HepG2 (cell line): ENCODE measurements around the gene PRKACB. TPM values are rescaled to one million over a fixed set of nuclear protein-coding genes. Genes with fewer than 3 reads are reported as not detected.

ENCODE experiments used
- ATAC-seq: fragments of 200-7000 bp; cut with Tn5 transposase; 3 replicates; pipeline ENCODE4 v1.9.1; 2020; ENCODE audit warnings: mild to moderate bottlenecking, moderate library complexity
- BruUV-seq: library from RNA; stranded (reverse); fragments of 400-500 nt; replicated peaks from 2 replicates; lab custom pipeline; 2021; lab: Mats Ljungman, UMichigan
- CTCF ChIA-PET: fragments of 300-600 bp; formaldehyde crosslinking; extraction: SDS; loops from one replicate; lab custom pipeline; 2021; ENCODE audit warnings: low total read pairs, inconsistent platforms, low intra/inter-chr PET ratio; lab: Yijun Ruan, JAX
- POLR2A ChIA-PET: fragments of 350-600 bp; sonication (Branson Sonifier 250); formaldehyde crosslinking; loops from one replicate; lab custom pipeline; 2020; ENCODE audit warnings: antibody characterized with exemption, inconsistent platforms; lab: Yijun Ruan, JAX
- DNase-seq: peaks from one replicate; pipeline ENCODE4 v3.0.0-alpha.2; 2015; ENCODE audit warnings: low spot score
- FAIRE-seq: peaks from 3 replicates; lab custom pipeline; 2011; peaks lifted over from hg19 to GRCh38; lab: Jason Lieb, UNC
- H2AFZ ChIP-seq: one replicate; pipeline ENCODE4 v1.6.1; 2011; ENCODE audit warnings: low read length, inconsistent platforms
- H3K27ac ChIP-seq: fragments of 300-600 bp; 3 replicates; pipeline ENCODE4 v1.8.0; 2011; ENCODE audit warnings: mixed run types, mild to moderate bottlenecking, mixed read lengths, low read length, inconsistent platforms; ENCODE audit not compliant: insufficient read depth; ENCODE audit errors: extremely low read length
- H3K27me3 ChIP-seq, 2 experiments: fragments of 200-600 bp in 1 of 2; 2 replicates in 1 of 2; 3 replicates in 1 of 2; pipeline versions ENCODE4 v1.6.0 to v1.8.0; 2011; ENCODE audit warnings: low read length in 2 of 2, mild to moderate bottlenecking in 2 of 2, moderate library complexity in 2 of 2, inconsistent platforms in 1 of 2; ENCODE audit not compliant: insufficient read depth in 2 of 2, control insufficient read depth in 1 of 2
- H3K36me3 ChIP-seq, 2 experiments: fragments of 200-600 bp in 1 of 2; replicated peaks in 1 of 2; 2 replicates in 1 of 2; 3 replicates in 1 of 2; pipeline versions ENCODE4 v1.5.1 to v1.8.0; 2011; ENCODE audit warnings: low read length in 2 of 2, inconsistent platforms in 1 of 2; ENCODE audit not compliant: insufficient read depth in 2 of 2, control insufficient read depth in 1 of 2
- H3K4me1 ChIP-seq: 2 replicates; pipeline ENCODE4 v1.5.1; 2012; ENCODE audit warnings: low read length, inconsistent platforms; ENCODE audit not compliant: insufficient read depth
- H3K4me2 ChIP-seq: 2 replicates; pipeline ENCODE4 v1.6.0; 2011; ENCODE audit warnings: low read depth, low read length, inconsistent platforms
- H3K4me3 ChIP-seq, 3 experiments: fragments of 200-600 bp in 1 of 3; sonication (generic), shearing (Covaris generic) in 1 of 3; replicated peaks in 1 of 3; 2 replicates each; pipeline ENCODE4 v1.5.1; 2011 to 2016; ENCODE audit warnings: low read length in 3 of 3, inconsistent platforms in 2 of 3, low read depth in 2 of 3, mild to moderate bottlenecking in 2 of 3, control low read depth in 1 of 3, mixed read lengths in 1 of 3; ENCODE audit not compliant: insufficient read depth in 1 of 3
- H3K79me2 ChIP-seq: one replicate; pipeline ENCODE4 v1.6.1; 2011; ENCODE audit warnings: low read length, inconsistent platforms; ENCODE audit not compliant: insufficient read depth
- H3K9ac ChIP-seq: 2 replicates; pipeline ENCODE4 v1.6.0; 2011; ENCODE audit warnings: mild to moderate bottlenecking, low read depth, low read length, inconsistent platforms; ENCODE audit not compliant: insufficient read depth
- H3K9me3 ChIP-seq: 2 replicates; pipeline ENCODE4 v1.5.1; 2012; ENCODE audit warnings: mild to moderate bottlenecking, low read length
- H4K20me1 ChIP-seq: 2 replicates; pipeline ENCODE4 v1.6.0; 2011; ENCODE audit warnings: inconsistent platforms, mild to moderate bottlenecking, low read length, moderate library complexity; ENCODE audit not compliant: insufficient read depth
- DNMT1 ChIP-seq: sonication (generic); formaldehyde crosslinking; IDR thresholded peaks from 2 replicates; pipeline ENCODE4 v1.5.1; 2020; ENCODE audit warnings: mild to moderate bottlenecking, missing genetic modification reagents
- ELF4 ChIP-seq: sonication (generic); formaldehyde crosslinking; IDR thresholded peaks from 2 replicates; pipeline ENCODE4 v1.5.0; 2020; ENCODE audit warnings: missing genetic modification reagents, mild to moderate bottlenecking, moderate library complexity, borderline replicate concordance
- MAFG ChIP-seq: sonication (generic); formaldehyde crosslinking; IDR thresholded peaks from 2 replicates; pipeline ENCODE4 v1.5.1; 2020; ENCODE audit warnings: mild to moderate bottlenecking, missing genetic modification reagents
- SATB2 ChIP-seq: sonication (generic); formaldehyde crosslinking; IDR thresholded peaks from 2 replicates; pipeline ENCODE4 v1.5.0; 2020; ENCODE audit warnings: missing genetic modification reagents
- SUZ12 ChIP-seq: fragments of 150-350 bp; IDR thresholded peaks from 2 replicates; pipeline ENCODE4 v1.6.1; 2014; ENCODE audit warnings: low read depth, low read length
- ZNF329 ChIP-seq: sonication (generic); formaldehyde crosslinking; IDR thresholded peaks from 2 replicates; pipeline ENCODE4 v1.9.0; 2021; ENCODE audit warnings: low read depth, mild to moderate bottlenecking, missing genetic modification reagents
- ZNF460 ChIP-seq: sonication (generic); formaldehyde crosslinking; IDR thresholded peaks from 2 replicates; pipeline ENCODE4 v1.5.1; 2020; ENCODE audit warnings: missing genetic modification reagents, mild to moderate bottlenecking, borderline replicate concordance
- ZNF563 ChIP-seq: sonication (generic); formaldehyde crosslinking; IDR thresholded peaks from 2 replicates; pipeline ENCODE4 v1.8.0; 2022; ENCODE audit warnings: mild to moderate bottlenecking, moderate library complexity, missing genetic modification reagents
- ZNF768 ChIP-seq: sonication (generic); formaldehyde crosslinking; IDR thresholded peaks from 2 replicates; pipeline ENCODE4 v1.4.0; 2020; ENCODE audit warnings: missing genetic modification reagents
- WGBS: methylation state at CpG from one replicate; pipeline ENCODE4 v1.1.6; 2017; ENCODE audit warnings: low lambda C conversion rate; 5-methylcytosine and 5-hydroxymethylcytosine counted together
- in situ Hi-C: cut with HindIII; loops from 2 replicates; pipeline ENCODE4 v1.10.0; 2017; ENCODE audit warnings: low pct_unique_long_range_greater_than_20kb; ENCODE audit not compliant: extremely low pct_ligation_motif_present
- intact Hi-C: fragments of 100-400 bp; cut with micrococcal nuclease; formaldehyde crosslinking; loops from one replicate; pipeline ENCODE4 v1.10.0; 2022; ENCODE audit not compliant: unreplicated experiment
- polyA plus RNA-seq, 8 experiments: library from polyadenylated mRNA; depleted of rRNA in 3 of 8; stranded (reverse) in 7 of 8; unstranded in 1 of 8; fragments of >200 nt; fragmentation: Illumina TruSeq in 4 of 8; extraction: Trizol in 4 of 8; gene quantifications; 2 replicates each; pipeline versions ENCODE4 v1.2.1 to v1.2.3, GENCODE V29; 2011 to 2016; ENCODE audit warnings: low read depth in 4 of 8, missing spikeins in 1 of 8, mixed read lengths in 1 of 8; ENCODE audit not compliant: insufficient read depth in 1 of 8
- total RNA-seq, 5 experiments: library from RNA; depleted of rRNA; stranded (reverse); fragments of >200 nt; fragmentation: Illumina TruSeq; extraction: Trizol; gene quantifications; 2 replicates each; pipeline ENCODE4 v1.2.3, GENCODE V29; 2016; ENCODE audit warnings: low read depth in 1 of 5
- TF ChIP-seq, protein P1 (sequence below): sonication (generic); formaldehyde crosslinking; IDR thresholded peaks from 2 replicates; pipeline ENCODE4 v1.5.0; 2020; ENCODE audit warnings: missing genetic modification reagents
- TF ChIP-seq, protein P2 (sequence below): IDR thresholded peaks from 2 replicates; pipeline ENCODE4 v1.6.1; 2016; ENCODE audit warnings: missing genetic modification reagents, missing compliant biosample characterization
- TF ChIP-seq, protein P3 (sequence below): sonication (generic); formaldehyde crosslinking; IDR thresholded peaks from 2 replicates; pipeline ENCODE4 v1.8.1; 2022; ENCODE audit warnings: low read depth, mild to moderate bottlenecking, missing genetic modification reagents
- TF ChIP-seq, protein P4 (sequence below): sonication (generic); formaldehyde crosslinking; IDR thresholded peaks from 2 replicates; pipeline ENCODE4 v1.5.0; 2020; ENCODE audit warnings: missing genetic modification reagents
- TF ChIP-seq, protein P5 (sequence below): sonication (generic); formaldehyde crosslinking; IDR thresholded peaks from 2 replicates; pipeline ENCODE4 v1.4.0; 2020; ENCODE audit warnings: missing genetic modification reagents, borderline replicate concordance

PRKACB gene
- total and polyA plus RNA-seq, 2 of the 13 experiments (the other 11 are each of a cell fraction or from before 2014, with no cell fraction given), result 3.5 to 5.8 TPM

DNA sequence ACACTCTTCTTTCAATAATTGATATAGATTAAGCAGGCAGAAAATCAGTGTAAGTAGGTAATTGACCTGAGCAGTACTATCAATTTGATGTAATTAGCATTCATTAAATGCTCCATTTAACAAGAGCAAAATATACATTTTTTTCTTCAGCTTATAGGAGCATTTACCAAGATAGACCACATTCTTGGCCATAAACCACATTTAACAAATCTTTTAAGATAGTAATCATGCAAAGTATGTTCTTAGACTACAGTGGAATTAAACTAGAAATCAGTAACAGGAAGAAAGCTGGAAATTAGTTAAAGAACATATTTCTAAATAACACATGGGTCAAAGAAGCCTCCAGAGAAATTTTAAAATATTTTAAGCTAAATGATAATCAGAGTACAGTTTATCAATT, 8.7 kb upstream of the PRKACB start (continued):
- TF ChIP-seq, protein P1, sequence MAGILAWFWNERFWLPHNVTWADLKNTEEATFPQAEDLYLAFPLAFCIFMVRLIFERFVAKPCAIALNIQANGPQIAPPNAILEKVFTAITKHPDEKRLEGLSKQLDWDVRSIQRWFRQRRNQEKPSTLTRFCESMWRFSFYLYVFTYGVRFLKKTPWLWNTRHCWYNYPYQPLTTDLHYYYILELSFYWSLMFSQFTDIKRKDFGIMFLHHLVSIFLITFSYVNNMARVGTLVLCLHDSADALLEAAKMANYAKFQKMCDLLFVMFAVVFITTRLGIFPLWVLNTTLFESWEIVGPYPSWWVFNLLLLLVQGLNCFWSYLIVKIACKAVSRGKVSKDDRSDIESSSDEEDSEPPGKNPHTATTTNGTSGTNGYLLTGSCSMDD, result no peak
- TF ChIP-seq ZNF768, result no peak

DNA sequence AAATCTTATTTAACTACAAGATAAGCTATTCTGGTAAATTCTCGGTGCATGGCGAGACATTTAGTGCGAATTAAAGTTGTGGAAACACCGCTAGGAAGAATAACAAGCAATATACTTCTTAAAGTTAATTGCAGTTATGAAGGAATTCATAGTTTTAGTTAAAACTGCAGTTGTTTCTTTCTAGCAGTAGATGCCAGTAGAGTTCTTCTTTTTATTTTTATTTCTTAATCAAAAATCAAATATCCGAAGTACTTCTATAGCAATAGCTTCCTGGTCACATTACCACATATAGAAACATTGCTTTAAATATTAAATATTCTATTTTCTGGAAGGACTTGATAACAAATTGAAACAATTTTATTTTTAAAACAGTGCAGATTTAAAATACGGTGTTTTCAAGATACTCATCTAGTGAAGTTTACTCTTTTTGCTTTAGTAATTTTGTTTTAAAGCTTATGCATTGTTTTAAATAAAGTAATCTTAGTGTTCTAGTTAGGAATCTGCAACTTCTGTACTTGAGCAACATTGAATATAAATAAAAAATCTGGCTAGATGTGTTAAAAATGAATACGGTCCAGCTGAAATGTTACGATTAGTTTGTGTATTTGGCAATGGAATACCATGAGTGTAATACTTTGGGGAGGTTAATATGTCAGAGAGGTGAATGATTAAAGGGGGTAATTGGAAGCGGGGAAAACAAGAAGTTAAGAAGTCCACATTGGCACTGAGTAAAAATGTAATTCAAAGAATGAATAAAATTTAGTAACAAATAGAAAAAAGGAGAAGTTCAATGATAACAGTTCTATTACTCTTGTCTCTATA, 2.7 kb upstream of the PRKACB start:
- in situ Hi-C loops (loop anchor here (25.0 kb wide), 2 partner anchors 471 to 621 kb away; no protein-coding TSS in a partner anchor), intact Hi-C loops (loop anchor here (1.0 to 2.0 kb wide), 2 partner anchors 291 to 463 kb away; no protein-coding TSS in a partner anchor)
- Histone ChIP-seq H3K4me2 (no peak overlapping the region), H2AFZ (no peak overlapping the region), H3K9me3 (0 out of 2 replicates have a peak, but pooled peaks cover 5% of the 10 kb centered on the region), H3K27ac (no peak overlapping the region), H3K79me2 (no peaks in the 10 kb centered on the region), H3K9ac (no peak overlapping the region), H3K36me3 (no peaks in the 10 kb centered on the region), H3K27me3 (no peaks in the 10 kb centered on the region), H4K20me1 (no peaks in the 10 kb centered on the region), H3K4me3 (no peak overlapping the region)
- no peak for FAIRE-seq
- ChIA-PET POLR2A (no interaction called here), CTCF (interaction anchor here (1.8 kb wide), 1 partner anchor 463 kb away, joined by 7 read pairs; no protein-coding TSS in a partner anchor)
- 73% methylated on average over 9 of the region's 9 CpGs for WGBS
- TF ChIP-seq, protein P2, sequence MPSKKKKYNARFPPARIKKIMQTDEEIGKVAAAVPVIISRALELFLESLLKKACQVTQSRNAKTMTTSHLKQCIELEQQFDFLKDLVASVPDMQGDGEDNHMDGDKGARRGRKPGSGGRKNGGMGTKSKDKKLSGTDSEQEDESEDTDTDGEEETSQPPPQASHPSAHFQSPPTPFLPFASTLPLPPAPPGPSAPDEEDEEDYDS (CRISPR knock-in tag), result no peak
- TF ChIP-seq DNMT1 (CRISPR knock-in tag) (no peak), ELF4 (CRISPR knock-in tag) (no peak), ZNF460 (CRISPR knock-in tag) (no peak), ZNF563 (no peak), SATB2 (CRISPR knock-in tag) (no peak), ZNF329 (CRISPR knock-in tag) (no peak), SUZ12 (no peak), MAFG (CRISPR knock-in tag) (no peak)
- TF ChIP-seq, protein P3, sequence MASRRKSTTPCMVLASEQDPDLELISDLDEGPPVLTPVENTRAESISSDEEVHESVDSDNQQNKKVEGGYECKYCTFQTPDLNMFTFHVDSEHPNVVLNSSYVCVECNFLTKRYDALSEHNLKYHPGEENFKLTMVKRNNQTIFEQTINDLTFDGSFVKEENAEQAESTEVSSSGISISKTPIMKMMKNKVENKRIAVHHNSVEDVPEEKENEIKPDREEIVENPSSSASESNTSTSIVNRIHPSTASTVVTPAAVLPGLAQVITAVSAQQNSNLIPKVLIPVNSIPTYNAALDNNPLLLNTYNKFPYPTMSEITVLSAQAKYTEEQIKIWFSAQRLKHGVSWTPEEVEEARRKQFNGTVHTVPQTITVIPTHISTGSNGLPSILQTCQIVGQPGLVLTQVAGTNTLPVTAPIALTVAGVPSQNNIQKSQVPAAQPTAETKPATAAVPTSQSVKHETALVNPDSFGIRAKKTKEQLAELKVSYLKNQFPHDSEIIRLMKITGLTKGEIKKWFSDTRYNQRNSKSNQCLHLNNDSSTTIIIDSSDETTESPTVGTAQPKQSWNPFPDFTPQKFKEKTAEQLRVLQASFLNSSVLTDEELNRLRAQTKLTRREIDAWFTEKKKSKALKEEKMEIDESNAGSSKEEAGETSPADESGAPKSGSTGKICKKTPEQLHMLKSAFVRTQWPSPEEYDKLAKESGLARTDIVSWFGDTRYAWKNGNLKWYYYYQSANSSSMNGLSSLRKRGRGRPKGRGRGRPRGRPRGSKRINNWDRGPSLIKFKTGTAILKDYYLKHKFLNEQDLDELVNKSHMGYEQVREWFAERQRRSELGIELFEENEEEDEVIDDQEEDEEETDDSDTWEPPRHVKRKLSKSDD, result no peak
- TF ChIP-seq, protein P4, sequence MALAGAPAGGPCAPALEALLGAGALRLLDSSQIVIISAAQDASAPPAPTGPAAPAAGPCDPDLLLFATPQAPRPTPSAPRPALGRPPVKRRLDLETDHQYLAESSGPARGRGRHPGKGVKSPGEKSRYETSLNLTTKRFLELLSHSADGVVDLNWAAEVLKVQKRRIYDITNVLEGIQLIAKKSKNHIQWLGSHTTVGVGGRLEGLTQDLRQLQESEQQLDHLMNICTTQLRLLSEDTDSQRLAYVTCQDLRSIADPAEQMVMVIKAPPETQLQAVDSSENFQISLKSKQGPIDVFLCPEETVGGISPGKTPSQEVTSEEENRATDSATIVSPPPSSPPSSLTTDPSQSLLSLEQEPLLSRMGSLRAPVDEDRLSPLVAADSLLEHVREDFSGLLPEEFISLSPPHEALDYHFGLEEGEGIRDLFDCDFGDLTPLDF (CRISPR knock-in tag), result no peak
- TF ChIP-seq, protein P5, sequence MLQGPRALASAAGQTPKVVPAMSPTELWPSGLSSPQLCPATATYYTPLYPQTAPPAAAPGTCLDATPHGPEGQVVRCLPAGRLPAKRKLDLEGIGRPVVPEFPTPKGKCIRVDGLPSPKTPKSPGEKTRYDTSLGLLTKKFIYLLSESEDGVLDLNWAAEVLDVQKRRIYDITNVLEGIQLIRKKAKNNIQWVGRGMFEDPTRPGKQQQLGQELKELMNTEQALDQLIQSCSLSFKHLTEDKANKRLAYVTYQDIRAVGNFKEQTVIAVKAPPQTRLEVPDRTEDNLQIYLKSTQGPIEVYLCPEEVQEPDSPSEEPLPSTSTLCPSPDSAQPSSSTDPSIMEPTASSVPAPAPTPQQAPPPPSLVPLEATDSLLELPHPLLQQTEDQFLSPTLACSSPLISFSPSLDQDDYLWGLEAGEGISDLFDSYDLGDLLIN, result no peak
- TF ChIP-seq, all 625 proteins: peak for 0
- no TSS peak for BruUV-seq
- DNase-seq, result no peak
- no peak for ATAC-seq
- no peaks in the 10 kb centered on the region for H3K4me1 ChIP-seq
